NCI-H128 (cell line): ENCODE data around the gene PHPT1.

ENCODE experiments used
- DNase-seq: peaks from one replicate; lab custom pipeline; 2025; ENCODE audit not compliant: unreplicated experiment; lab: John Stamatoyannopoulos, UW

Gene PHPT1

GRCh38 chr9:136847826-136848392 lies 1.3 kb upstream of the PHPT1 start:
- peak; percentile 73 for DNase-seq

GRCh38 chr9:136848393-136849037 lies 694 bp upstream of the PHPT1 start:
- no peak for DNase-seq

- no peak for DNase-seq
Observed at GRCh38 chr9:136849960-136850865, 1.0 kb downstream of the PHPT1 start.

- DNase-seq = no peak
Observed at GRCh38 chr9:136850866-136851775, 1.9 kb downstream of the PHPT1 start.

- DNase-seq = no peak
Observed at GRCh38 chr9:136851941-136852663, 2.9 kb downstream of the PHPT1 start, which contains the start of gene MAMDC4. MAMDC4 (plus strand) TSS chr9:136852346; CDS start chr9:136852417, 71 bp downstream.

GRCh38 chr9:136852664-136853595 lies 3.7 kb downstream of the PHPT1 start:
- DNase-seq = no peak

GRCh38 chr9:136853596-136854112 lies 4.4 kb downstream of the PHPT1 start:
- DNase-seq = no peak

- DNase-seq = no peak
Observed at GRCh38 chr9:136854113-136854841, 5.1 kb downstream of the PHPT1 start.

GRCh38 chr9:136854842-136855460 lies 5.7 kb downstream of the PHPT1 start:
- no peak for DNase-seq

- DNase-seq = no peak
Observed at GRCh38 chr9:136855461-136856078, 6.4 kb downstream of the PHPT1 start.

- DNase-seq = no peak
Observed at GRCh38 chr9:136856079-136856476, 6.9 kb downstream of the PHPT1 start.

- no peak for DNase-seq
Observed at GRCh38 chr9:136856541-136857141, 7.4 kb downstream of the PHPT1 start.

GRCh38 chr9:136857166-136857565 lies 8.0 kb downstream of the PHPT1 start:
- DNase-seq = no peak

- DNase-seq = no peak
Observed at GRCh38 chr9:136857581-136858412, 8.6 kb downstream of the PHPT1 start.

- no peak for DNase-seq
Observed at GRCh38 chr9:136858452-136858843, 9.2 kb downstream of the PHPT1 start.
